ENCODE results near the gene GAS7.

GRCh38 chr17:10062691-10063385, 135.6 kb downstream of the GAS7 start:
- TF ChIP-seq POLR2AphosphoS5 (IDR thresholded peaks at IDR 0.05; ENCODE audit: low read depth, low read length) (no peak), MAX (IDR thresholded peaks at IDR 0.05) (no peak), FOSL1 (IDR thresholded peaks at IDR 0.05; ENCODE audit: low read depth) (no peak), EZH2 (IDR thresholded peaks at IDR 0.05) (no peak), TCF7L2 (IDR thresholded peaks at IDR 0.05; ENCODE audit: borderline replicate concordance, extremely low read depth, insufficient read depth, insufficient read length) (no peak), CEBPB (IDR thresholded peaks at IDR 0.05; ENCODE audit: low read depth) (no peak), POLR2A (IDR thresholded peaks at IDR 0.05; ENCODE audit: borderline replicate concordance, extremely low read depth, insufficient read depth, insufficient read length) (no peak), CTCF (IDR thresholded peaks at IDR 0.05 in 2 of 3, conservative IDR thresholded peaks at IDR 0.05 in 1 of 3; ENCODE audit: borderline replicate concordance in 1 of 3, insufficient read depth in 1 of 3, low read depth in 2 of 3, low read length in 2 of 3) (no peak), YY1 (IDR thresholded peaks at IDR 0.05; ENCODE audit: extremely low read depth, insufficient replicate concordance, low read depth, low read length) (no peak), EZH2phosphoT487 (IDR thresholded peaks at IDR 0.05; ENCODE audit: borderline replicate concordance) (no peak), SRF (IDR thresholded peaks at IDR 0.05; ENCODE audit: low read depth) (no peak)

All from HCT116 (cell line).